Measurements from ENCODE around the gene DNAI1.

DNA sequence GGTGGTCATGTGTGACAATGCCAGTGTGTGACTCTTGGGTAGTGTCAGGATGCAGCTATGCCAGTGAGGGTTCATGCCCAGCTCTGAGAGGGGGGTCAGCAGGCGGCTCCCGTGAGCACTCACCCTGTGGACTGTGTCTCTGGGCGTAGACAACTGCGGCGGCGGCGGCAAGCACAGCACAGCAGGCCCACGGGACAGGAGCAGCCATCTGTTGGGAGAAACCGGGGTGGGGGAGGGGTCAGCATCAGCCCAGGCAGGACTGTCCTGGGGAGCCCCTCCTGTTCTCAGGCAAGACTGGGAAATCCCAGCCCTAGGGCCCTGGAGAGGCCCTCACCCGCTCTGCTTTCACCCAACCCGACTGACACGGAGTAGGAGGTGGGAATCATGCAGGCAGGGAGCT is 110.2 kb downstream of the DNAI1 start:
- no peak for TF ChIP-seq NR2C2 (IDR thresholded peaks at IDR 0.05; ENCODE audit: borderline replicate concordance, control insufficient read depth, insufficient read length, low read depth)
- TF ChIP-seq, protein P1, sequence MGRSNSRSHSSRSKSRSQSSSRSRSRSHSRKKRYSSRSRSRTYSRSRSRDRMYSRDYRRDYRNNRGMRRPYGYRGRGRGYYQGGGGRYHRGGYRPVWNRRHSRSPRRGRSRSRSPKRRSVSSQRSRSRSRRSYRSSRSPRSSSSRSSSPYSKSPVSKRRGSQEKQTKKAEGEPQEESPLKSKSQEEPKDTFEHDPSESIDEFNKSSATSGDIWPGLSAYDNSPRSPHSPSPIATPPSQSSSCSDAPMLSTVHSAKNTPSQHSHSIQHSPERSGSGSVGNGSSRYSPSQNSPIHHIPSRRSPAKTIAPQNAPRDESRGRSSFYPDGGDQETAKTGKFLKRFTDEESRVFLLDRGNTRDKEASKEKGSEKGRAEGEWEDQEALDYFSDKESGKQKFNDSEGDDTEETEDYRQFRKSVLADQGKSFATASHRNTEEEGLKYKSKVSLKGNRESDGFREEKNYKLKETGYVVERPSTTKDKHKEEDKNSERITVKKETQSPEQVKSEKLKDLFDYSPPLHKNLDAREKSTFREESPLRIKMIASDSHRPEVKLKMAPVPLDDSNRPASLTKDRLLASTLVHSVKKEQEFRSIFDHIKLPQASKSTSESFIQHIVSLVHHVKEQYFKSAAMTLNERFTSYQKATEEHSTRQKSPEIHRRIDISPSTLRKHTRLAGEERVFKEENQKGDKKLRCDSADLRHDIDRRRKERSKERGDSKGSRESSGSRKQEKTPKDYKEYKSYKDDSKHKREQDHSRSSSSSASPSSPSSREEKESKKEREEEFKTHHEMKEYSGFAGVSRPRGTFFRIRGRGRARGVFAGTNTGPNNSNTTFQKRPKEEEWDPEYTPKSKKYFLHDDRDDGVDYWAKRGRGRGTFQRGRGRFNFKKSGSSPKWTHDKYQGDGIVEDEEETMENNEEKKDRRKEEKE (IDR thresholded peaks at IDR 0.05), result no peak
- TF ChIP-seq EZH2 (IDR thresholded peaks at IDR 0.05; ENCODE audit: borderline replicate concordance, control insufficient read depth, low read depth, low read length), result no peak
- no peak for TF ChIP-seq RB1 (IDR thresholded peaks at IDR 0.05; ENCODE audit: borderline replicate concordance)
- TF ChIP-seq STAT3 (IDR thresholded peaks at IDR 0.05; ENCODE audit: low read depth, low read length), result no peak
- no peak for TF ChIP-seq ZNF274 (IDR thresholded peaks at IDR 0.05; ENCODE audit: insufficient read depth, insufficient read length)
- TF ChIP-seq, protein P2, sequence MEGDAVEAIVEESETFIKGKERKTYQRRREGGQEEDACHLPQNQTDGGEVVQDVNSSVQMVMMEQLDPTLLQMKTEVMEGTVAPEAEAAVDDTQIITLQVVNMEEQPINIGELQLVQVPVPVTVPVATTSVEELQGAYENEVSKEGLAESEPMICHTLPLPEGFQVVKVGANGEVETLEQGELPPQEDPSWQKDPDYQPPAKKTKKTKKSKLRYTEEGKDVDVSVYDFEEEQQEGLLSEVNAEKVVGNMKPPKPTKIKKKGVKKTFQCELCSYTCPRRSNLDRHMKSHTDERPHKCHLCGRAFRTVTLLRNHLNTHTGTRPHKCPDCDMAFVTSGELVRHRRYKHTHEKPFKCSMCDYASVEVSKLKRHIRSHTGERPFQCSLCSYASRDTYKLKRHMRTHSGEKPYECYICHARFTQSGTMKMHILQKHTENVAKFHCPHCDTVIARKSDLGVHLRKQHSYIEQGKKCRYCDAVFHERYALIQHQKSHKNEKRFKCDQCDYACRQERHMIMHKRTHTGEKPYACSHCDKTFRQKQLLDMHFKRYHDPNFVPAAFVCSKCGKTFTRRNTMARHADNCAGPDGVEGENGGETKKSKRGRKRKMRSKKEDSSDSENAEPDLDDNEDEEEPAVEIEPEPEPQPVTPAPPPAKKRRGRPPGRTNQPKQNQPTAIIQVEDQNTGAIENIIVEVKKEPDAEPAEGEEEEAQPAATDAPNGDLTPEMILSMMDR (IDR thresholded peaks at IDR 0.05 in 2 of 3, conservative IDR thresholded peaks at IDR 0.05 in 1 of 3; ENCODE audit: control insufficient read depth in 2 of 3, extremely low read depth in 1 of 3, insufficient read depth in 1 of 3, low read depth in 3 of 3, low read length in 3 of 3), result no peak
- TF ChIP-seq SUZ12 (IDR thresholded peaks at IDR 0.05; ENCODE audit: unreplicated experiment), result no peak
- TF ChIP-seq GABPA (IDR thresholded peaks at IDR 0.05; ENCODE audit: low read depth), result no peak
- no peak for TF ChIP-seq SRF (IDR thresholded peaks at IDR 0.05; ENCODE audit: low read depth in 2 of 2, low read length in 2 of 2)
- no peak for TF ChIP-seq JUND (IDR thresholded peaks at IDR 0.05; ENCODE audit: low read depth, low read length)
- TF ChIP-seq SKIL (IDR thresholded peaks at IDR 0.05; ENCODE audit: low read depth, poor library complexity, severe bottlenecking), result no peak
- no peak for TF ChIP-seq EP300 (IDR thresholded peaks at IDR 0.05; ENCODE audit: borderline replicate concordance in 1 of 2, control insufficient read depth in 1 of 2, low read depth in 2 of 2, low read length in 2 of 2)

Data from GM12878 (cell line).